Ovary (tissue), 9 donors: ENCODE data around the gene KCTD5. TPM values are rescaled to one million over a fixed set of nuclear protein-coding genes. Genes with fewer than 3 reads are reported as not detected.
A peak's percentile ranks its signal among the peaks of the same experiment; 100 is the strongest.

ENCODE experiments used
- DNase-seq, 5 donors: peaks; one replicate each; pipeline ENCODE4 v3.0.0-alpha.2; 2019 to 2020
- H3K27ac ChIP-seq, 2 donors: fragments of 200-600 bp; one replicate each; pipeline versions ENCODE4 v1.5.1 to v1.8.0; 2019 to 2022
- H3K27me3 ChIP-seq: fragments of 200-600 bp; one replicate; pipeline ENCODE4 v1.8.0; 2022
- H3K36me3 ChIP-seq: fragments of 200-600 bp; sonication (generic); one replicate; pipeline ENCODE4 v1.5.1; 2019
- H3K4me1 ChIP-seq: one replicate; pipeline ENCODE4 v1.8.1; 2013; ENCODE audit warnings: mild to moderate bottlenecking, moderate library complexity; ENCODE audit not compliant: insufficient read depth
- H3K4me3 ChIP-seq: fragments of 200-600 bp; sonication (generic); one replicate; pipeline ENCODE4 v1.5.1; 2017
- H3K9me3 ChIP-seq, 2 donors: fragments of 200-600 bp in 1 of 2; sonication (generic) in 1 of 2; one replicate each; pipeline versions ENCODE4 v1.5.1 to v1.8.1; 2013 to 2019; ENCODE audit warnings: mild to moderate bottlenecking in 1 of 2, moderate library complexity in 1 of 2
- CTCF ChIP-seq, 3 donors: fragments of 450-650 bp in 2 of 3; fragments of 200-600 bp in 1 of 3; IDR thresholded peaks; one replicate each; pipeline versions ENCODE4 v1.5.1 to v1.8.0; 2016 to 2022; ENCODE audit warnings: antibody characterized with exemption in 3 of 3, mild to moderate bottlenecking in 1 of 3
- EP300 ChIP-seq: sonication (generic); formaldehyde crosslinking; IDR thresholded peaks from one replicate; pipeline ENCODE4 v1.6.1; 2017; ENCODE audit warnings: antibody characterized with exemption
- POLR2A ChIP-seq: fragments of 450-650 bp; IDR thresholded peaks from one replicate; pipeline ENCODE4 v1.6.1; 2017; ENCODE audit warnings: antibody characterized with exemption, mild to moderate bottlenecking, moderate library complexity
- whole genome bisulfite sequencing, 3 donors: extraction: QIAGEN DNeasy Blood & Tissue Kit in 1 of 3; methylation state at CpG; one replicate each; pipeline versions ENCODE4 v1.1.5 to v1.1.7; 2013 to 2017; 5-methylcytosine and 5-hydroxymethylcytosine counted together
- intact Hi-C, 4 donors: fragments of 100-400 bp; cut with DNase I; formaldehyde crosslinking; loops; one replicate each; pipeline versions ENCODE4 v1.11.0 to v1.15.1; 2022 to 2023
- polyA plus RNA-seq, 2 donors: library from polyadenylated mRNA; stranded (reverse); fragments of 200-250 nt in 1 of 2; fragments of 350-450 nt in 1 of 2; fragmentation: Illumina TruSeq in 1 of 2; extraction: RNeasy Lipid Tissue Mini Kit (QIAGEN cat#74804) in 1 of 2; gene quantifications; one replicate each; pipeline ENCODE4 v1.2.3, GENCODE V29; 2013 to 2014
- total RNA-seq, 7 donors: library from RNA; depleted of rRNA in 2 of 7; stranded (reverse); fragments of >200 nt in 2 of 7; fragmentation: NEBNext Ultra II Directional in 3 of 7; extraction: Animal tissue kit (Norgen Biotek cat#: 25700) in 3 of 7; gene quantifications; one replicate each; pipeline versions ENCODE4 v1.1.0 to v1.2.4, GENCODE V29; 2016 to 2023
- donor health status: DM: no; HTN: no; CAD: no; lungs with moderate emphysema.
- donor health status: DM: no; HTN: no; CAD: no.
- donor health status: Bipolar disorder and iron deficiency.
- donor health status: DM: yes; HTN: yes; CAD: no.
- donor health status: DM: no; HTN: no; CAD: no.
- donor health status: DM: yes; HTN: yes; CAD: no.

KCTD5 gene
- total and polyA plus RNA-seq, 9 donors: 12.2 to 19.8 (median 13.3) TPM

DNA sequence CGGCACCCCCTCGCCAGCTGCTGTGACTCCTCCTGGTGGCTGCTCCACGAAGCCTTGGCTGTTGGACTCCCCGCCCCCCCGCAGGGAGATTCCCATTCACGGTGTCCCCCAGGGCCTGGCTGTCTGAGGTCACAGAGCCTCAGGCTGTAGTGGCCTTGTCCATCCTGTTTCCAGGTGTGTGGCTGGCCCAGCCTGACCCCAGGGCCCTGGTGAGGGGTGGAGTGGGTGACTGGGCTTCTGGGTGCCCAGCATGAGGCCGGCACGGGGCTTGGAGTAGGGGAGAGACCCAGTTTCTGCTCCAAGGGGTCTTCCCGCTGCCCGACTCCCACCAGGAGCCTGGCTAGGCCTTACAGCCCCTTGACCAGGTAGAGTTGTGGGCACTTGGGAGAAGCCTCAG is 27.3 kb downstream of the KCTD5 start:
- no peak overlapping the region for H3K4me3 ChIP-seq
- no peaks in the 10 kb centered on the region for H3K27me3 ChIP-seq
- TF ChIP-seq POLR2A (no peak), CTCF (IDR thresholded peaks at IDR 0.05) (no peak), EP300 (no peak)
- no peak overlapping the region for H3K27ac ChIP-seq
- WGBS, 3 donors: 91 to 92% (median 91%) methylated on average over 10 of the region's 10 CpGs
- no peaks in the 10 kb centered on the region for H3K9me3 ChIP-seq
- no peaks in the 10 kb centered on the region for H3K4me1 ChIP-seq
- intact Hi-C loops: no loop called here
- no peaks in the 10 kb centered on the region for H3K36me3 ChIP-seq
- DNase-seq: peak in 3 of 5 donors; percentile 15 to 28 (median 16)

DNA sequence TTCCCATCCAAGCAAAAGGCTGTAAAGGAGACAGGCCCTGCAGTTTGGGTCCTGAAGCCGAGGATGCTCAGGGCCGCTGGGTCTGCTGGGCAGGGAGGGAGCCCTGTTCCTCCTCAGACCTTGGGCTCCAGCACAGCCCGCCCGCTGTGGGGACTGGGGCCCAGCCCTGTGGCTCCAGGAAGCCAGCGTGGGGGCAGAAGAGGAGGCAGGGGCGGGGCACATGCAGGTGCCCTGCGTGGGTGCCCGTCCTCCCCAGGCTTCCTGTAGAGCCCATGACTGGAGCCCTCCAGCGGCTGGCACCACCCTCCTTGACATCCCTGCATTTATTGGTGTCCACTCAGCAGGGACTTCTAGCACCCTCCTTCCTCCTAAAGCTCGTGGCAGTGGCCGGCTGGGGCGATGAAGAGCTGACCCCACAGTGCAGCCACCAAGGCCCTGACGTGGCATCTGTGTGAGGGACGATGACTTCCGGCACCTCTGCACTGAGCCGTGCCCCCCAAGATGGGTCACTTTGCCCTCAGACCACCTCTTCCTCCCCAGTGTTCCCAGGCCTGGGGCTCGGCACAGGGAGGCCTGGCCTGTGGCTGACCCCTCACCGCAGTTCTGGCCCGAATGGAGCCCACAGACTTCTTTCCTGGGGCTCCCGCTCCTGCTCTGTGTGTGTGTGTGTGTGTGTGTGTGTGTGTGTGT is 27.8 kb downstream of the KCTD5 start:
- H3K4me1 ChIP-seq: no peaks in the 10 kb centered on the region
- no peaks in the 10 kb centered on the region for H3K27me3 ChIP-seq
- H3K27ac ChIP-seq: no peak overlapping the region
- intact Hi-C loops: loop anchor here in 1 of 4 donors (10.0 kb wide), 1 partner anchor 55 kb away; no protein-coding TSS in a partner anchor
- H3K36me3 ChIP-seq: no peaks in the 10 kb centered on the region
- TF ChIP-seq EP300: no peak
- TF ChIP-seq CTCF (IDR thresholded peaks at IDR 0.05): no peak
- TF ChIP-seq POLR2A: no peak
- peak in 2 of 5 donors; percentile 13 for DNase-seq
- H3K4me3 ChIP-seq: no peak overlapping the region
- H3K9me3 ChIP-seq: no peaks in the 10 kb centered on the region
- WGBS, 3 donors: 83 to 85% (median 84%) methylated on average over 17 to 20 of the region's 20 CpGs

DNA sequence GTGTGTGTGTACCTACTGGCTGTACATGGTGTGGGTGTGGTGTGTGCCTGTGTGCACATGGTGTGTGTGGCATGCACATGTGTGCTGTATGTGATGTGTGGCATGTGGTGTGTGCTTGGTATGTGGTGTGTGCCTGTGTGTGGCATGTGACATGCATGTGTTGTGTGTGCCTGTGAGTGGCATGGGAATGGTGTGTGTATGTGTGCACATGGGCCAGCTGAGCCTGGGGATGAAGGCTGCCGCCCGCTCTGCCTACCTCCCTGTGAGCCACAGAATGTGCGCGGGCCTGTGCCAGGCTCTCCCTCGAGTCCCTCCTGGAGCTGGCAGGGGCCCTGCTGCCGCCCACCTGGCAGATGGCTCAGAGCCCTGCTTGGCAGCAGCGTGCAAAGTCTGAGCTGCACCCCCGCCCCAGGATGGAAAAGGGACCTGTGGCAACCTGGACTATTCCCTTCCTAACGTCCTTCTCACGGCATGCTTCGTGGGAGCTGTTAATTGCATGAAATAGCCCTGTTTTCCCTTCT is 28.4 kb downstream of the KCTD5 start:
- H3K27ac ChIP-seq: no peak overlapping the region
- H3K4me3 ChIP-seq: no peak overlapping the region
- intact Hi-C loops: loop anchor here in 1 of 4 donors (10.0 kb wide), 1 partner anchor 56 kb away; no protein-coding TSS in a partner anchor
- no peak for TF ChIP-seq CTCF (IDR thresholded peaks at IDR 0.05)
- TF ChIP-seq EP300: no peak
- DNase-seq: no peak
- H3K4me1 ChIP-seq: peaks cover 1% of the 10 kb centered on the region
- no peaks in the 10 kb centered on the region for H3K36me3 ChIP-seq
- WGBS, 3 donors: 47 to 50% (median 48%) methylated on average over 10 to 11 of the region's 11 CpGs
- H3K27me3 ChIP-seq: no peaks in the 10 kb centered on the region
- H3K9me3 ChIP-seq: no peaks in the 10 kb centered on the region

DNA sequence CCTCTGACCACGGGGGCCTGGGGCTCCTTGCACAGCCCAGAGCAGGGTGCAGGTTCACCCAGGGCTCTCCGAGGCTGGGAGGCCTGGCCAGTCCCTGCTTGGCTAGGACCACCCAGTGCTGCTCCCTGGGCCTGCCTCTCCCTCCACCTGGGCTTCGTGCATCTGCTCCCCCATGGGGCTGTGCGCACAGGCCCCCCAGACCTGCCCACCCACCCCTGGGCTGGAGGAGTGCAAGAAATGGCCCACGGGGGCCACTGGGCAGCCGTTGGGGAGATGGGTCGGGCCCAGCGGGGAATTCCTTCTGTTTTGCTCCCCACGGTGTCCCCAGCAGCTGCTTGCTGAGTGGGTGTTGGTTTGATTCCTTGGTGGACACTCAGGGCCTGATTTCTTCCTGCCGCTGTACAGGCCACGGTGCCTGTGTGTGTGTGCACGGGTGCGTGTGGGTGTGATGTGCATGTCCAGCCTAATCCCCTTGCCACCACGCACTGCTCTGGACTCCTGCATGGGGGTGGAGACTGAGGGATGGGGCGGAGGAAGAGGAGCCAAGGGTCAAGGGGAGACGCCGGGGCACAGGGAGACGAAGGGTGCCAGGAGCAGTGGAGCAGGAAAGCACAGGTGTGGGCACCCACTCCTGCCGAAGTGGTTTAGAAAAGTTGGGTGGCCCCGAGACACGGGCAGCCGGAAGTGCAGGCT is 29.2 kb downstream of the KCTD5 start:
- WGBS, 3 donors: 30 to 43% (median 35%) methylated on average over 17 to 22 of the region's 22 CpGs
- TF ChIP-seq POLR2A (no peak), CTCF (IDR thresholded peaks at IDR 0.05) (no peak), EP300 (no peak)
- Histone ChIP-seq H3K36me3 (no peaks in the 10 kb centered on the region), H3K27me3 (no peaks in the 10 kb centered on the region), H3K9me3 (no peaks in the 10 kb centered on the region), H3K4me1 (peaks cover 1% of the 10 kb centered on the region), H3K4me3 (no peak overlapping the region), H3K27ac (no peak overlapping the region)
- no peak for DNase-seq
- intact Hi-C loops: loop anchor here in 1 of 4 donors (10.0 kb wide), 1 partner anchor 57 kb away; no protein-coding TSS in a partner anchor
